GM12875 (cell line): ENCODE measurements around the gene EXOG.

Experiments
- H3K4me3 ChIP-seq: one replicate; pipeline ENCODE4 v1.5.1; 2011; ENCODE audit warnings: low read depth, low read length, control low read depth
- TF ChIP-seq, protein P1 (sequence below): IDR thresholded peaks from 2 replicates; pipeline ENCODE4 v1.5.1; 2011; ENCODE audit warnings: low read depth, mild to moderate bottlenecking, control low read depth, inconsistent platforms, low read length, moderate library complexity, borderline replicate concordance; ENCODE audit not compliant: insufficient read depth

EXOG gene

DNA sequence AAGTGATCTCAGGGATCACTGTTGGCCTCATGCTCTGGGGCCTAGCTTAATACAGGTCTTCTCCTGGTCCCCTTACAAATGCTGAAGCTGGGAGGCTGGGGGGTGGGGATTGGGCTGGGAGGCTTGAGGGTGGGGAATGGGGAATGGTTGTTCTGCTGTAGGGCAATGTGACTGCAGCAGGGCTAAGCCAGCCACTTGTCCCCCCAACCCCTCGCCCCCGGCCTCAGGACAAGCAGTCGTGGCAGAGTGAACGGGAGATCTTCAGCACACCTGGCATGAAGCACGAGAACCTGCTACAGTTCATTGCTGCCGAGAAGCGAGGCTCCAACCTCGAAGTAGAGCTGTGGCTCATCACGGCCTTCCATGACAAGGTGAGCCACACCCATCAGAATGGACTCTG lies 17.2 kb upstream of the EXOG start:
- H3K4me3 ChIP-seq: no peak overlapping the region
- TF ChIP-seq, protein P1, sequence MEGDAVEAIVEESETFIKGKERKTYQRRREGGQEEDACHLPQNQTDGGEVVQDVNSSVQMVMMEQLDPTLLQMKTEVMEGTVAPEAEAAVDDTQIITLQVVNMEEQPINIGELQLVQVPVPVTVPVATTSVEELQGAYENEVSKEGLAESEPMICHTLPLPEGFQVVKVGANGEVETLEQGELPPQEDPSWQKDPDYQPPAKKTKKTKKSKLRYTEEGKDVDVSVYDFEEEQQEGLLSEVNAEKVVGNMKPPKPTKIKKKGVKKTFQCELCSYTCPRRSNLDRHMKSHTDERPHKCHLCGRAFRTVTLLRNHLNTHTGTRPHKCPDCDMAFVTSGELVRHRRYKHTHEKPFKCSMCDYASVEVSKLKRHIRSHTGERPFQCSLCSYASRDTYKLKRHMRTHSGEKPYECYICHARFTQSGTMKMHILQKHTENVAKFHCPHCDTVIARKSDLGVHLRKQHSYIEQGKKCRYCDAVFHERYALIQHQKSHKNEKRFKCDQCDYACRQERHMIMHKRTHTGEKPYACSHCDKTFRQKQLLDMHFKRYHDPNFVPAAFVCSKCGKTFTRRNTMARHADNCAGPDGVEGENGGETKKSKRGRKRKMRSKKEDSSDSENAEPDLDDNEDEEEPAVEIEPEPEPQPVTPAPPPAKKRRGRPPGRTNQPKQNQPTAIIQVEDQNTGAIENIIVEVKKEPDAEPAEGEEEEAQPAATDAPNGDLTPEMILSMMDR: no peak

DNA sequence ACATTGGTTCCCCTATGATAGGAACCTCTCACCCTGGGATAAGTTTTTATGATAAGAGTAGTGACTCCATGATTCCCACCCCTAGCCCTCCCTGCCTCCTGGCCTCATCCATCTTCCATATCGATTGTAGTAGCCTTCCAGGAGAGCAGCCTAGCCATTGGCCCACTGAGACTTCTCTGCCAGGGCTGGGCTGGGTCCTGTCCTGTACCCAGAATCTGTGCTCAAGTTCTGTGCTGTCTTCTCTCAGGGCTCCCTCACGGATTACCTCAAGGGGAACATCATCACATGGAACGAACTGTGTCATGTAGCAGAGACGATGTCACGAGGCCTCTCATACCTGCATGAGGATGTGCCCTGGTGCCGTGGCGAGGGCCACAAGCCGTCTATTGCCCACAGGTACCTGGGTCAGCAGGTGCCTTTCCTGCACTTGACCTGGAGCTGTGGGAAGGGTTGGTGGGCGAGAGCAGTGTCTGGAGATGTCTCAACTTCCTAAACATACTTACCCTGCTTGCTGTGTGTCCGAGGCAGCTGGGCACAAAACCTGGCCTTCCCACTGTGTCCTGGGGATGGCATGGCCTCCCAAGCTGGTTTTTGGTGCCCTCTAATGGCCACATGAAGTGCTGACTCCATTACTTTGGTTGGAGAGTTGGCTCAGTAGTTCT lies 16.6 kb upstream of the EXOG start:
- no peak overlapping the region for H3K4me3 ChIP-seq
- TF ChIP-seq, protein P1: peak; percentile 86

DNA sequence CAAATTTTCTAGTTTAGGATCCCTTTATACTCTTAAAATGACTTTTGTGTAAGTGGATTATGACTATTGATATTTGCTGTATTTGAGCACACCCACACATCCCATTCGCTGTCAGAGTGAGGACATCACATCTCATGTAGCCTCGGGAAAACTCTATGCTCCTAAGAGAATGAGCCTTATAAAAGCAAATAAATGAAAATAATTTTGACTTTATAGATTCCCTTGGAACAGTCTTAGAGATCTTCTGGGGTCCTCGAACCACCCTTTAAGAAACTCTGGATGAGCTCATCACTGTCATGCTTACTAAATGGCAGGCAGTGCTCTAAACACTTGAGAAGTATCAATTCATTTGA lies 16.1 kb upstream of the EXOG start:
- no peak overlapping the region for H3K4me3 ChIP-seq
- TF ChIP-seq, protein P1: no peak

DNA sequence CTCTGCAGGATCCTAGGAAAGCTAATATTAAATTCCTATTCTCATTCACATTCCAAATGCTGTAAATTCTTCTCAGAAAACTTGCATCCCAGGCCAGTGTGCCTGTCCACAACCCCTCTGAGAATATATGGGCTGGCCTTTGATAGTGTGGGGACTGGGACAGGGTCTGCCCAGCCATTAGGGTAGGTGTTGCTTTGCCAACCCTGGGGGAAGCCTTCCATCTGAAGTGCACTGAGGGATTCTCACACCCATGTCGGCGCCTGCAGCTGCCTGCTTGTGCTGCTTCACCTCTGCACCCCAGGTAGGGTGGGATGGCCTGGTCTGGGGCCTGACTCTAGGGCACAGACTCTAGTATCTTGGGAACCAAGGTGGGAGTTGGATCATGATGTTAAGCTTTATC lies 15.2 kb upstream of the EXOG start:
- TF ChIP-seq, protein P1: no peak
- no peak overlapping the region for H3K4me3 ChIP-seq

DNA sequence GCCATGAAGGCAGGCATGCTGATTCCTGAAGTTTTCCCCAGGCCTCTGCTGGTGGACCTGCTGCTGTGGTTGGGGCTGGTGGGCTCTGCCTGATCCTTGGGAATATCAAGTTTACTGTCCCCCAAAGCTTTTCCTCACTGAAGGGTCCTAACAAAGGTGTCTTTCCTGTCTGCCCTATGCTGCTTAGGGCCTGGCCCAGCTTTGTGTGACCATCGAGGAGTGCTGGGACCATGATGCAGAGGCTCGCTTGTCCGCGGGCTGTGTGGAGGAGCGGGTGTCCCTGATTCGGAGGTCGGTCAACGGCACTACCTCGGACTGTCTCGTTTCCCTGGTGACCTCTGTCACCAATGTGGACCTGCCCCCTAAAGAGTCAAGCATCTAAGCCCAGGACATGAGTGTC lies 13.2 kb upstream of the EXOG start:
- TF ChIP-seq, protein P1: no peak
- H3K4me3 ChIP-seq: no peak overlapping the region

DNA sequence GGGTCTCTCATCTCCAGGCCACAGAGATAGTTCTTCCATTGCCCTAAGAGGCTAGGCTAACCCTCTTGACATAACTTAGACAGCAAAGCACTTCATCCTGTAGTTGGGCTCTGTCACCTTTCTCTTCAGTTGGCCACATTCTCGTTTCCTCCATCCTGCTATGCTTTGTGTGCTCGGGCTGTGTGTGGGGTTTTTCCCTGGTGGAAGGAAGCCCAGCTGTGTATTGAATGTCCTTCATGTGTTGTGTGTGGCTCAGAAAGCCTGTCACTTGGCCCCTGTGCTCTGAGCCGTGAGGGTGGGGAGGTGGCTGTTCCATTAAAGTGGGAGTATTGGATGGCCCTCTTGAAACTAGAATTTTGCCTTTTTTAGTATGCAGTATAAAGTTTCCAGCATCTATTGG lies 8.8 kb upstream of the EXOG start:
- H3K4me3 ChIP-seq: no peak overlapping the region
- TF ChIP-seq, protein P1: no peak

DNA sequence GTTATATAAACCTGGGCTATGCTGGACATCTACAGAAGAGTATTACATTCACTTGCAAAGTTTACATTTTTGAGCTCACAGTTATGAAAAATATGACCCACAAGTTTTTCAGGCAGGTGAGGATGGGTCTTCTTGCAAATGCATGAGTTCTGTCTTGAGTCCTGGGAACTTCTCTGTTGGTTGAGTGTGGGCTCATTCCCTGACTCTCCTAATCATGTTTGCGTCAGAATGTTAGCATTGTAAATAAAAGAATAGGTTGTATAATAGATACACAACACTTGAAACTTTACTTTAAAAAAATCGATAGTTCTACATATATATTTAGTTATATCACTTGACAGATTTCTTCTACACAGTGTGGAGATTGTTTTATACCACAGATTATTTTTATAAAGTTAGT lies 7.2 kb upstream of the EXOG start:
- TF ChIP-seq, protein P1: no peak
- H3K4me3 ChIP-seq: no peak overlapping the region
